LHCN-M2 (cell line): Measurements from ENCODE around the gene ARID4B. TPM values are rescaled to one million over a fixed set of nuclear protein-coding genes. Genes with fewer than 3 reads are reported as not detected.
"Not testable (repeated sequence)": the region's sequence is repeated elsewhere in the genome, so short reads cannot be mapped to it uniquely, and the experiment has no call there.

ENCODE experiments used
- DNase-seq: peaks from one replicate; pipeline ENCODE4 v3.0.0-alpha.2; 2012; ENCODE audit warnings: low read depth
- total RNA-seq: library from RNA; depleted of rRNA; stranded (reverse); fragments of >200 nt; gene quantifications from 2 replicates; pipeline ENCODE4 v1.2.3, GENCODE V29; 2014

Gene ARID4B
- total RNA-seq, 1 experiment from 2014 or later: 19.1 TPM

- peak; percentile 28 for DNase-seq
Measured at GRCh38 chr1:235270625-235271024, 57.4 kb downstream of the ARID4B start.

DNA sequence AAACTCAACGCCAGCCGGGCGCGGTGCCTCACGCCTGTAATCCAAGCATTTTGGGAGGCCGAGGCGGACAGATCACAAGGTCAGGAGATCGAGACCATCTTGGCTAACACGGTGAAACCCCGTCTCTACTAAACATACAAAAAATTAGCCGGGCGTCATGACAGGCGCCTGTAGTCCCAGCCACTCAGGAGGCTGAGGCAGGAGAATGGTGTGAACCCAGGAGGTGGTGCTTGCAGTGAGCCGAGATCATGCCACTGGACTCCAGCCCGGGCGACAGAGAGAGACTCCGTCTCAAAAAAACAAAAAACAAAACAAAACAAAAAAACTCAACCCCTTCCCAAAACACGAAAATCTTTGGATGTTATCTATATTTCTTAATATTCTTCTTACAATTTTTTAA is 58.0 kb downstream of the ARID4B start:
- not testable (repeated sequence) for DNase-seq

- DNase-seq: no peak
Measured at GRCh38 chr1:235268379-235269125, 59.4 kb downstream of the ARID4B start.

DNA sequence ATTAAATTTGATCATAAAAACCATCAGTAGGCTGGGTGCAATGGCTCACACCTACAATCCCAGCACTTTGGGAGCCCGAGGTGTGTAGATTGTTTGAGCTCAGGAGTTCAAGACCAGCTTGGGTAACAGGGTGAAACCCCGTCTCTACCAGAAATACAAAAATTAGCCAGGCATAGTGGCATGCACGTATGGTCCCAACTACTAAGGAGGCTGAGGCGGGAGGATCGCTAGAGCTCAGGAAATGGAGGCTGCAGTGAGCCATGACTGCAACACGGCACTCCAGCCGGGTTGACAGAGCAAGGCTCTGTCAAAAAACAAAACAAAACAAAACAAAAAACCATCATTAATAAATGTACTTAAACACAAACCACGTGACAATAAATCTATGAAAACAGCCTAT is 61.0 kb downstream of the ARID4B start:
- no peak for DNase-seq

GRCh38 chr1:235266325-235266724 is 61.7 kb downstream of the ARID4B start:
- DNase-seq: no peak

GRCh38 chr1:235265900-235266299 is 62.1 kb downstream of the ARID4B start:
- no peak for DNase-seq

DNA sequence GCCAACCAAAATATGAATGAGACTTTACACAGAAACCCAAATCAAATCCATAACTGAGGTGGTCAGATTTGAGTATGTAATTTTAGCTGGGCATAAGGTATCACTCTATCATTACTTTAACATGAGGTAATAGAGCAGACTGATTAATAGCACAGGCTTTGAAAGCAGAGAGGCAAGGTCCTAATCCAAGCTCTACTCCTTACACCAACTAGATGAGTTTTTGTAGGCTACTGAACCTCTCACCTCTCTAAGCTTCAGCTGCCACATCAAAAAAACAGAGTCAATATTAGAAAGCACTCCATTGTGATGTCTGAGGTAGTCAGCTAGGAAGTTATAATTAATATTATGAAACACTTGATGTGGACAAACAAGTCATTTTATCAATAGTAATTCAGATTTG is 63.7 kb downstream of the ARID4B start:
- no peak for DNase-seq

- no peak for DNase-seq
Measured at GRCh38 chr1:235262539-235262938, 65.4 kb downstream of the ARID4B start.

DNA sequence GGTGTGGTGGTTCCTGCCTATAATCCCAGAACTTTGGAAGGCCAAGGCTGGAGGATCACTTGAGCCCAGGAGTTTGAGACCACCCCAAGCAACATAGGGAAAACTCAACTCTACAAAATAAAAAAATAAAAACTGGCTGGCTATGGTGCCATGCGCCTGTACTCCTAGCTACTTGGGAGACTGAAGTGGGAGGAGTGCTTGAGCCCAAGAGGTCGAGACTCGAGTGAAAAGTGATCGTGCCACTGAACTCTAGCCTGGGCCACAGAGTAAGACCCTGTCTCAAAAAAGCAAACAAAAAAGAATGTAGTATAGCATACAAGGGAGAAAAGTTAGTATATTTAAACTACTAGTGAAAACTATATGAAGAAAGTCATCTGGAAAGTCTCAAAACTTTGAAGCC is 66.7 kb downstream of the ARID4B start:
- no peak for DNase-seq

DNA sequence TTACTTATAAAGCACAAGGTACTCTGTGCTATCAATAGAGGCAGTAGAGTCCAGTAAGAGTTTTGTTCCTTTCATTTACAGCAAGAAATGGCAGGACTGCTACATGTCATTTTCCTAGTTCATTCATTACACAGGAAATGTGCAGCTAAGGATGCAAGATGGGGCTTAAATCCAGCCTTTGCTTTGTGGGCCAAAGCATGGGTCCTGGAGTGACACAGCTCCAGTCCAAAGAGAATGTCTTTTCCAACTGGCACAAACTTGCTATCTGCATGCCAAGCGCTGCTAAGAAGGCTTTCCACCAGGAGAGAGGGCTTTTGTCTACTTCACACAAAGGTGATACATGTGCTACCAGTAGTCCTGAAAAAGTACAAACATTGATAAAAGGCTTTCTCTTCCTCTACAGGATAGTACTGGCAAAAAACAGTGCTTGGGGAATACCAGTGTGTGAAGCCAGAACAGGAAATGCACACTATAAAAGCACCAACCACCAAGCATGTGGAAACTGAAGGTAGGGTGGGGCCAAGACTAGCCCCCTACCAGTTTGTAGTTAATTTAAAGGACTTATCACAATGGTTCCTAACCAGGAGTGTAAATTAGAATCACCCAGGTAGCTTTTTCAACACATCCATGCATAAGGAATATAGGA is 68.7 kb downstream of the ARID4B start:
- DNase-seq: no peak

GRCh38 chr1:235258068-235258467 is 69.9 kb downstream of the ARID4B start:
- not testable (repeated sequence) for DNase-seq

GRCh38 chr1:235254721-235255120 is 73.3 kb downstream of the ARID4B start:
- DNase-seq: no peak

DNA sequence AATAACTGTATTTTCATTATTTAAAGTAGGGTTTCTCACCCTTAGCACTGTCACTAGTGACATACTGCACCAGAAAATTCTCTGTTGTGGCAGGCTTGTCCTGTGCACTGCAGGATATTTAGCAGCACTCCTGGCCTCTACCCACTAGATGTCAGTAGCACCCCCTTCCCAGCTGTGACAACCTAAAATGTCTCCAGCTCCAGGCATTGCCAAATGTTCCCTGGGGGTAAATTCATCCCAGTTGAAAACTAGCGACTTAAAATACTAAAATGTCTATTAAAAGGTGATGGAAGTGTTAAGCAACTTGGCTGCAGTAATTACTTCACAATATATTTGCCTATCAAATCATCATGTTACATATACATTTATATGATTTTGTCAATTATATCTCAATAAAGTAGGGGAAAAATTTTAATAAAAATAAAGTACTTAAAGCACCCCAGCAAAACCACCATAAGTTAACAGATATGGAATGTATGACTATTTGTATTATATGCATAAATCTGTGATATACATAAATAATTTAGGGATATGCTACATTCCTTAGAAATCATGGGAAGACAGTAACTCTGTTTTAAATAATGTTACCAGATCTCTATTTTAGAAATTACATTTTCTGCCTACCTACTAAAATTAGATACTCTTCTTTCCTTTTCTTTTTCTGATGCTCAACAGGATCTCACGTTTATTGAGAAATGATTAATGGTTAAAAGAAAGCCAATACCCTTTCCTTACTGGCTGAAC is 74.6 kb downstream of the ARID4B start:
- DNase-seq: peak; percentile 71

GRCh38 chr1:235250430-235250829 is 77.5 kb downstream of the ARID4B start:
- DNase-seq: no peak

DNA sequence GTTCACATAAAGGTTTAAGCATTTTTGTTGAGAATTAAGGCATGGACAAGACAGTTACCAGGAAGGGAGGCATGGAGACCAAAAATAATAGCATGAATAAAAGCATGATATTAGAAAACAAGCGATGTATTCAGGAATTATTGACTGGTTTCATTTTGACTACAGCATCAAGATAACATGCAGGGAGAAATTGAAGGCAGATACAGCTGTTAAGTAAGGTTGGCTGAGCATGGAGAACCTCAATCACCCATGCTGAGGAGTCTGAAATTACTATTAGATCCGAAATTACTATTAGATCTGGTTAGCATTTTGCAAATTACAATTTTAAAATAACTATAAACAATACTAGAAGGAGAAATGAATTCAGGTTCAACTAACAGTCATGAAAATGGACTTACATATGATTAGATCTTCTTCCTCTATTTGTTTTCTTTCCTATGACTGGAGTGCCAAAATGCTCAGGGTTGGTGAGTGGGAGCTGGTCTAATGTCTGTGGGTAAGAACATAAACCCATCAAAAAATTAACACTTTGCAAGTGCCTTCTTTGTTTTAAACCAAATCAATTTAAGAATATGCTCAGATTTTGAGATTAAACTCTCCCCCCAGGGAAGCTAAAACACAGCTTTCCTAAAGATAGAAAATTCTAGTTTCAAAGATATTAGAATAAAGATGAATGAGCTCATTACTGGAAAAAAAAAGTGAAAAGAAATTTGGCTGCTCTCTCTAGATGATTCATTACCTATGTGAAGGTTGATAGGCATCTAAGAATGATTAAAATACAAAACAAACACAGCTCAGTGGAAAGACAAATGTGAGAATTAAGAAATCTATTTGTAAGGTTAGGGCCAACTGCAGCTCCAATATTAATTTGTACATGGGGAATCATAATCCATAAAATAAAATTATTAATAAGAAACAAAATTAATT is 81.7 kb downstream of the ARID4B start:
- DNase-seq: no peak

GRCh38 chr1:235244974-235245592 is 82.9 kb downstream of the ARID4B start:
- no peak for DNase-seq

DNA sequence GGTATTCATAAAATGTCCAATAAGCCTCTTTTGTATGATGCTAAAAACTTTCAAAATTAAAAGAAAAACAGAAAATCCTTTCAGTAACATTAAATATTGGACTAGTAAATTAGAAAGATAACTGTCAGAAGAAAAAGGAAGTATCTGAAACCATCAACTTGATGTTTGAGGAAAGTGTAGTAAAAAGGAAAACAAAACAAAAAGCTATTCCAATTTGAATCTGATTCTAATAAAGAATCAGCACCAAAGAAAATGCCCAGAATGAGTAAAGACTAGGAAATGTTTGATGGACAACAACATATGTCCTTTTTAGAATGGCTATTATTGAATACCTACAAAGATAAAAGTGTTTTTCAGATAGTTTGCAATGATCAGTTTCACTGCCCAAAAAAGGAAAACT is 87.0 kb downstream of the ARID4B start:
- peak; percentile 37 for DNase-seq

DNA sequence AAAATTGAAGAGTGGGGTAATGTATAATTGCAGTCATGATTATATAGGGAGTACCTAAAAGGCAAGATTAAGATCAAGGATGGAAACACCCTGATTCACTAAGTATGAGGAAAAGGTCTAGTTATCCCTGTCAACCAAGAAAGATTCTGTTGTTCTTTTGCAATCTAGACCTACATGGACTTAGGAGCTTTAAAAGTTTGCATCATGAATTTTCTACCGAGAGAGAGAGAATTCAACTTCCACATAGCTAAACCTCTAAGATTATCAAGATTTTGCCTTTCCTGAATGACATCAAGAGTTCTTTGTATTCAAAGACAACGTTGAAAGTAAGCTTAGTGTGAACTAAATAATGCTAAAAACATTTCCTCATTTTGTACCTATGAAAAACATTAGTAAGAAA is 88.1 kb downstream of the ARID4B start:
- no peak for DNase-seq

GRCh38 chr1:235238558-235238957 is 89.4 kb downstream of the ARID4B start:
- no peak for DNase-seq

- no peak for DNase-seq
Measured at GRCh38 chr1:235236128-235236527, 91.9 kb downstream of the ARID4B start.

- DNase-seq: no peak
Measured at GRCh38 chr1:235229868-235230267, 98.1 kb downstream of the ARID4B start.
